IPS DF 4.7 (cell line): ENCODE results near the gene BCL2L2.

Experiments
- DNase-seq: peaks from one replicate; pipeline ENCODE4 v3.0.0-alpha.2; 2013; ENCODE audit warnings: low spot score; ENCODE audit errors: extremely low read depth

Gene BCL2L2

GRCh38 chr14:23355871-23356435 is 49.3 kb downstream of the BCL2L2 start:
- DNase-seq = no peak

DNA sequence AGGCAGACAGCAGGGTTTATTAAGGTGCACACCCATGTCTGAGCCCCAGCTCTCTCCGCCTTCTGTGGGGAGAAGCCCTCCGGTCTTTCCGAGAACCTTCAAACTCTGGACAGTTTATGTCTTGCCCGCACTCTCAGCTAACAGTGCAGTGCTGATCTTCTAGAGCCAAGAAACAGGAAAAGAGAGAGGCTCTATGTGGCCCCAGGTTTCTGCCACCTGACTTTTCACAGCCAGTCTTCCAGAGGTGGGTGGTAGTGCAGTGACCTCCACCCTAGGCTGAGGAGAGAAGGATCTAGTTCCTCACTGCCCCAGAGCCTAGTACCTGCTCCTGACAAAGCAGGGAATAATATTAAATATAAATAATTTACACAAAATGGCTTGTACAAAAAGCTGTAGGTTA is 50.0 kb downstream of the BCL2L2 start:
- DNase-seq = no peak

- no peak for DNase-seq
These were observed 50.6 kb downstream of the BCL2L2 start for GRCh38 chr14:23357261-23357660.

DNA sequence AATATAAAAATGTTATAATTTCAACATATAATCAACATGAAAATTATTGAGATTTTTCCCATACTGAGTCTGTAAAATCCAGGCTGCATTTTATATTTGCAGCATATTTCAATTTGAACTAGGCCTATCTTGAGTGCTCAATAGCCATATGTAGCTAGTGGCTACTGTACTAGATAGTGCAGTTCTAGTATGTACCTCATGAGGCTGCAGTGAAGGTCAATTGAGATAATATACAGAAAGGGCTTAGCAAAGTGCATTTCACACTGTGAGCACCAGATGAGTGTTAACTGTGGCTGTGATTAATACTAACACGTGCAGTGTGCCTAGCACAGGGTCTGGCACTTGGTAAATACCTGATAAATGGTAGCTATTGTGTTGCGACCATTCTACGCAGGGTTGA is 51.4 kb downstream of the BCL2L2 start:
- DNase-seq = no peak

- DNase-seq = no peak
These were observed 52.0 kb downstream of the BCL2L2 start for GRCh38 chr14:23358553-23359166.

DNA sequence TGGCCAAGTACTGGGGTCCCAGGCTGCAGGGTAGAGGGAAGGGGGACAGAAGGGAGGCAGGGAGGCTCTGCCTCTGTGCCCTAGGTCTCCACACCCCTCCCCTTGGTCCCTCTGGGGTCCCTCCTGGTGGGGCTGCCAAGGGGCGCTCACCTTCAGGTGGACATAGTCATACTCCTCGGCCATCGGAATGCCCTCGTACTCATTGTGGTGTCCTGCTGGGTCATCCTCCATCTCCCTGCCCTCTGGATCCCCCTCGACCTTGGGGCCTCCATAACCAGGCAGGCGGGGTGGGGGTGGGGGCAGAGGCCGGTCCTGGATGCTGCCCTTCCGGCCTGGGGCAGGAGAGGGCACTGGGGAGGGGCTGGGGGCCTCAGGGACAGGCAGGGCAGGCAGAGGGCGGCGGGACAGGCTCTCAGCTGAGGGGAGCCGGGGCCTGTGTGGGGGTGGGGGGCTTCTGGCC is 52.6 kb downstream of the BCL2L2 start:
- no peak for DNase-seq

DNA sequence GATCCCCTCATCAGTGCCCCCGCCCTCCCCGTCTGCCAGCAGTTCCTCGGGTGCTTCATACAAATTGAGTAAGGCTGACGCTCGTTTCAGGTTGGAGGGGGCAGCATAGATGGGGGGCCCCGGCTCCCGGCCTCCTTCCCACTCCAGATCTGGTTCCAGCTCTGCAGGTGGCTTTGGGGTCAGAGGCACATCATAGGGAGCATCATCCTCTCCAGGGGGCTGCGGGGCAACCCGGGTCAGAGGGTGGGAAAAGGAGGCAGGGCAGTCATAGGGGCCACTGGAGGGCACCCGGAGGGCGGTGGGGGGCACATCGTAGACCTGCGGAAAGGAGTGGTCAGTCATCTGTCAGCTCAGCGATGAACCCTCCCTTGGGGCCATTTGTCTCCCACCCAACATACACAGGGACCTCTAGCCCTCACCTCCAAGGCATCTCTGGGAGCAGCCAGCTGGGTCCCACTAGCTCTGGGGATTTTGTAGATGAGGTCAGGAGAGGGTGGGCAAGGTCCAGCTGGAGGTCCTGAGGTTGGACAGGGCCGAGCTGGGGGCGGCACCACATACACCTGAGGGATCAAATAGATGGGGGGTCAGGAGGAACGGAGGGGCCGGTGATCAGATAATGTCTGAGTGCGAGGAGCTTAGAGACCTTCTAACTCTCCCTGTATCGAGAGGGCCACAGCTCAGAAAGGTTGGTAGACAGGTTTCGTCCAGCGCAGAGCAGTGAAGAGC is 53.3 kb downstream of the BCL2L2 start:
- no peak for DNase-seq

GRCh38 chr14:23360496-23360895 is 53.9 kb downstream of the BCL2L2 start:
- no peak for DNase-seq

- no peak for DNase-seq
These were observed 54.7 kb downstream of the BCL2L2 start for GRCh38 chr14:23361320-23361719.
